ENCODE data around the gene ABCC3.

The ABCC3 gene

GRCh38 chr17:50683434-50684287, 49.0 kb downstream of the ABCC3 start:
- Histone ChIP-seq H3K4me1 (ENCODE audit: control insufficient read depth, insufficient read depth, low read length) (peaks cover 26% of the 10 kb centered on the region), H3K9ac (ENCODE audit: low read length) (no peak overlapping the region), H3K27me3 (ENCODE audit: control insufficient read depth, insufficient read depth, low read length) (no peaks in the 10 kb centered on the region), H3K9me3 (ENCODE audit: control insufficient read depth, insufficient read depth, low read depth, low read length) (no peaks in the 10 kb centered on the region), H3K27ac (ENCODE audit: low read depth, low read length) (no peak overlapping the region), H3K4me3 (ENCODE audit: low read depth, low read length) (no peak overlapping the region), H3K36me3 (ENCODE audit: control insufficient read depth, insufficient read depth, low read length) (no peaks in the 10 kb centered on the region)

- no peak overlapping the region for H3K4me3 ChIP-seq (ENCODE audit: low read depth, low read length)
- peaks cover 29% of the 10 kb centered on the region for H3K4me1 ChIP-seq (ENCODE audit: control insufficient read depth, insufficient read depth, low read length)
- no peaks in the 10 kb centered on the region for H3K27me3 ChIP-seq (ENCODE audit: control insufficient read depth, insufficient read depth, low read length)
- no peaks in the 10 kb centered on the region for H3K9me3 ChIP-seq (ENCODE audit: control insufficient read depth, insufficient read depth, low read depth, low read length)
- no peaks in the 10 kb centered on the region for H3K36me3 ChIP-seq (ENCODE audit: control insufficient read depth, insufficient read depth, low read length)
- H3K9ac ChIP-seq (ENCODE audit: low read length) = no peak overlapping the region
- H3K27ac ChIP-seq (ENCODE audit: low read depth, low read length) = no peak overlapping the region
Observed at GRCh38 chr17:50684288-50684611, 49.6 kb downstream of the ABCC3 start.

GRCh38 chr17:50684612-50685333, 50.1 kb downstream of the ABCC3 start:
- Histone ChIP-seq H3K27ac (ENCODE audit: low read depth, low read length) (no peak overlapping the region), H3K27me3 (ENCODE audit: control insufficient read depth, insufficient read depth, low read length) (no peaks in the 10 kb centered on the region), H3K4me3 (ENCODE audit: low read depth, low read length) (no peak overlapping the region), H3K4me1 (ENCODE audit: control insufficient read depth, insufficient read depth, low read length) (peaks cover 34% of the 10 kb centered on the region), H3K36me3 (ENCODE audit: control insufficient read depth, insufficient read depth, low read length) (no peaks in the 10 kb centered on the region), H3K9me3 (ENCODE audit: control insufficient read depth, insufficient read depth, low read depth, low read length) (no peaks in the 10 kb centered on the region), H3K9ac (ENCODE audit: low read length) (no peak overlapping the region)

- H3K27ac ChIP-seq (ENCODE audit: low read depth, low read length) = no peak overlapping the region
- H3K27me3 ChIP-seq (ENCODE audit: control insufficient read depth, insufficient read depth, low read length) = no peaks in the 10 kb centered on the region
- peaks cover 39% of the 10 kb centered on the region for H3K4me1 ChIP-seq (ENCODE audit: control insufficient read depth, insufficient read depth, low read length)
- no peak overlapping the region for H3K4me3 ChIP-seq (ENCODE audit: low read depth, low read length)
- H3K9me3 ChIP-seq (ENCODE audit: control insufficient read depth, insufficient read depth, low read depth, low read length) = no peaks in the 10 kb centered on the region
- H3K36me3 ChIP-seq (ENCODE audit: control insufficient read depth, insufficient read depth, low read length) = no peaks in the 10 kb centered on the region
- H3K9ac ChIP-seq (ENCODE audit: low read length) = no peak overlapping the region
Observed at GRCh38 chr17:50685334-50685665, 50.6 kb downstream of the ABCC3 start.

DNA sequence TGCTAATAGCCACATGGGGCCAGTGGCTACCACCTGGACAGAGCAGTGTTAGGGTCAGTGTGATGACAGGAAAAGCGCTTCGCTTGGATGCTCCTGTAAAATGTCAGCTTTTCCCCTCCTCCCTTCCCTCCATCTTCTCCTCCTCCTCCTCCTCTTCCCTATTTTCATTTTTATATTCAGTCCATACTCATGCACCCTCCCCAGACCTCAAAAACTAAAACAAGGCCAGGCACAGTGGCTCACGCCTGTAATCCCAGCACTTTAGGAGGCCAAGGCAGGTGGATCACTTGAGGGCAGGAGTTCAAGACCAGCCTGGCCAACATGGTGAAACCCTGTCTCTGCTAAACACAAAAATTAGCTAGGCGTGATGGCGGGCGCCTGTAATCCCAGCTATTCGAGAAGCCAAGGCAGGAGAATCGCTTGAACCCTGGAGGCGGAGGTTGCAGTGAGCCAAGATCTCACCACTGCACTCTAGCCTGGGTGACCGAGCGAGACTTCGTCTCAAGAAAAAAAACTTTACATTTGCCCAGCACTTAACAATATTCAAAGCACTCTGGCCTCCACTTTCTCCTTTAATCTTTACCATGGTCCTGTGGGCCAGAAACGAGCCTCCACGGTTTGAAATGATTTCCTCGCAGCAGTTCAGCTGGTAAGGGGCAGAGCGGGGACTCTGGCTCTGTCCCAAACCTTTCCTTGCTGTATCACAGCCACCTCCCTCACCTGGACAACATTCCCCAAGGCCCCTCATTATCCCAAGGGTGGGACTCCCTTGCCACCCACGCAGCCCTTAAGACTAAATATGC, 51.2 kb downstream of the ABCC3 start:
- no peak overlapping the region for H3K4me3 ChIP-seq (ENCODE audit: low read depth, low read length)
- no peaks in the 10 kb centered on the region for H3K9me3 ChIP-seq (ENCODE audit: control insufficient read depth, insufficient read depth, low read depth, low read length)
- peaks cover 45% of the 10 kb centered on the region for H3K4me1 ChIP-seq (ENCODE audit: control insufficient read depth, insufficient read depth, low read length)
- no peaks in the 10 kb centered on the region for H3K27me3 ChIP-seq (ENCODE audit: control insufficient read depth, insufficient read depth, low read length)
- H3K36me3 ChIP-seq (ENCODE audit: control insufficient read depth, insufficient read depth, low read length) = no peaks in the 10 kb centered on the region
- peak overlapping the region; percentile 21 for H3K9ac ChIP-seq (ENCODE audit: low read length)
- H3K27ac ChIP-seq (ENCODE audit: low read depth, low read length) = no peak overlapping the region

DNA sequence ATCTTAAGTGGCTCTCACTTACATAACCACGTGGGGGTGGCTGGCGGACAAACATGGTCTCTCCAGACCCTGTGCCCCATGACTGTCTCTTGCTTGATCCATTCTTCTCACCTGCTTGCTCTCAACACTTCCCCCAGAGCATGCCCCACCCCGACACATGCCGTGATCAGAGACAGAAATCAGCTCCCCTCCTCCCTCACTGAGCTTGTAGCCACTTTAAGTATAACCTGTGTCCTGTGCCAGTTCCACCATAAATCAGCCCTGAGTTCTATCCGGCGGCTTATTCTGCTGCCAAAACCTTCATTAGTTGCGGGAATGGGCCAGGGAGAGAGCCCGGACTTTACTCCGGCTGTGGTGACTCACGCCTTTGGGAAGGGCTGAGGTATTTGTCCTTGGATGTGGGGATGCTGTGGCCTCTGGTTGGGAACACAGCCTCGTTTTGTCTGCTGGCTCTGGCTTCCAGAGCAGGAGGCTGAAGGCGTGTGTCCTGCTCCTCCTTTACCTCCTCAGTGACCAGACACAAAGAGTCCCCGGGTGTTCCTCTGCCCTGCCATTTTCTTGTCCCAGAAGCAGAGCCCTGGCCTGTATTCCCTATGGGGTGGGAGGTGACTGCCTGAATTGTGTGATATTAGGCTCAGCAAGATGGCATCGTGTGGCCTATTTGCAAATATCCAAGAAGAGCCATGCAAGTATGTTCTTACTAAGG, 52.0 kb downstream of the ABCC3 start:
- H3K27me3 ChIP-seq (ENCODE audit: control insufficient read depth, insufficient read depth, low read length) = no peaks in the 10 kb centered on the region
- no peaks in the 10 kb centered on the region for H3K9me3 ChIP-seq (ENCODE audit: control insufficient read depth, insufficient read depth, low read depth, low read length)
- peak overlapping the region; percentile 21 for H3K9ac ChIP-seq (ENCODE audit: low read length)
- H3K4me3 ChIP-seq (ENCODE audit: low read depth, low read length) = no peak overlapping the region
- H3K27ac ChIP-seq (ENCODE audit: low read depth, low read length) = no peak overlapping the region
- no peaks in the 10 kb centered on the region for H3K36me3 ChIP-seq (ENCODE audit: control insufficient read depth, insufficient read depth, low read length)
- H3K4me1 ChIP-seq (ENCODE audit: control insufficient read depth, insufficient read depth, low read length) = peaks cover 43% of the 10 kb centered on the region

DNA sequence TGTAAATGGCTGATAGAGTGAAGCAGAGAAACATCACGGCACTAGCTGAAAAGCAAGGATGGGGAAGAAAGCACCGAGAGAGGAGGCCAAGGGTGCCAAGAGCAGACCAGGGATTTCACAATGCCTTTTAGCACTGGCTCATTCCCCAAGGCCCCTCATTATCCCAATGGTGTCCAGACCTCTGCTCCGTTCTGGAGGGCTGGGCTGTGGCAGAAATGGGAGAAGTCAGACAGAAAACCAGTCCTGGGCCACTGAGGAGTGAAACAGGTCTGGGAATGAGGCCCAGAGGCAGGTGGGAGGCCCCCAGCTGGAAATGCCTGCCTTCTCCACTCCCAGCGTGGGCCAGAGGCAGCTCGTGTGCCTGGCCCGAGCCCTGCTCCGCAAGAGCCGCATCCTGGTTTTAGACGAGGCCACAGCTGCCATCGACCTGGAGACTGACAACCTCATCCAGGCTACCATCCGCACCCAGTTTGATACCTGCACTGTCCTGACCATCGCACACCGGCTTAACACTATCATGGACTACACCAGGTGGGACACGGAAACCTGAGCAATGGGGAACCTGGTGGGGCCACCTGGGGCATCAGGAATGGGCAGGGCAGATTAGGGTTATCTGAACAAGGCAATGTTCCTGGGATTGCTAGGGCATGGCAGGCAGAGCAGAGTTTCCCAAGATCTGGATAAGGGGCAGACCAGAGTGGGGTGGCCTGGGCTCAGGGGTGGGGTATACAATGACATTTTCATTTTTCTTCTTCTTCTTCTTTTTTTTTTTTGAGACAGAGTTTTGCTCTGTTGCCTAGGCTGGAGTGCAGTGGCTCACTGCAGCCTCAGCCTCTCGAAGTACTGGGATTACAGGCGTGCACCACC, 52.8 kb downstream of the ABCC3 start:
- H3K36me3 ChIP-seq (ENCODE audit: control insufficient read depth, insufficient read depth, low read length) = peaks cover 5% of the 10 kb centered on the region; the same call in 1 of the 2 replicates
- H3K9ac ChIP-seq (ENCODE audit: low read length) = no peak overlapping the region
- H3K4me1 ChIP-seq (ENCODE audit: control insufficient read depth, insufficient read depth, low read length) = peaks cover 43% of the 10 kb centered on the region
- H3K4me3 ChIP-seq (ENCODE audit: low read depth, low read length) = no peak overlapping the region
- H3K9me3 ChIP-seq (ENCODE audit: control insufficient read depth, insufficient read depth, low read depth, low read length) = no peaks in the 10 kb centered on the region
- H3K27me3 ChIP-seq (ENCODE audit: control insufficient read depth, insufficient read depth, low read length) = no peaks in the 10 kb centered on the region
- no peak overlapping the region for H3K27ac ChIP-seq (ENCODE audit: low read depth, low read length)

- H3K27me3 ChIP-seq (ENCODE audit: control insufficient read depth, insufficient read depth, low read length) = no peaks in the 10 kb centered on the region
- H3K4me3 ChIP-seq (ENCODE audit: low read depth, low read length) = no peak overlapping the region
- peaks cover 13% of the 10 kb centered on the region for H3K36me3 ChIP-seq (ENCODE audit: control insufficient read depth, insufficient read depth, low read length)
- no peak overlapping the region for H3K27ac ChIP-seq (ENCODE audit: low read depth, low read length)
- H3K9ac ChIP-seq (ENCODE audit: low read length) = no peak overlapping the region
- peaks cover 43% of the 10 kb centered on the region for H3K4me1 ChIP-seq (ENCODE audit: control insufficient read depth, insufficient read depth, low read length)
- no peaks in the 10 kb centered on the region for H3K9me3 ChIP-seq (ENCODE audit: control insufficient read depth, insufficient read depth, low read depth, low read length)
Observed at GRCh38 chr17:50688245-50688644, 53.6 kb downstream of the ABCC3 start.

DNA sequence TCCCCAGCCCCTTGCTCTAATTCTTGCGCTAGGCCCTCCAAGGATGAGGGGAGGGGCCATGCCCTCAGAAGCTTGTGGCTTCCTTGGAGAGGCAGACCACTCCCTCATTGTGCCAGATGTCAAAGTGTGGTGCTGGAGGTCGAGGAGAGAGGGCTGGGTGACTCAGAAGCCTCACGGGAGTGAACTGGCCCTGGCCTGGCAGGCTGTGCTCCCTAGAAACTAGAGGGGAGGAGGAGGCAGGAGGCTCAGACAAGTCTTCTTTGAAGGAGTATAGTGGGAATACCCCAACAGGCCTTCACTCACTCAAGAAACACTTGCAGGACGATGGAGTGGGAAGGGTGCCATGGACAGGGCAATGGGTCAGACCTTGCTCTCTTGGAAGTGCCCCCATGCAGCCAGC, 54.6 kb downstream of the ABCC3 start:
- Histone ChIP-seq H3K9me3 (ENCODE audit: control insufficient read depth, insufficient read depth, low read depth, low read length) (no peaks in the 10 kb centered on the region), H3K9ac (ENCODE audit: low read length) (no peak overlapping the region), H3K27ac (ENCODE audit: low read depth, low read length) (no peak overlapping the region), H3K27me3 (ENCODE audit: control insufficient read depth, insufficient read depth, low read length) (no peaks in the 10 kb centered on the region), H3K4me1 (ENCODE audit: control insufficient read depth, insufficient read depth, low read length) (peaks cover 42% of the 10 kb centered on the region), H3K36me3 (ENCODE audit: control insufficient read depth, insufficient read depth, low read length) (peaks cover 19% of the 10 kb centered on the region), H3K4me3 (ENCODE audit: low read depth, low read length) (no peak overlapping the region)

Measured in HUES6 (cell line).